Neural cell (in vitro differentiated cells): ENCODE results near the gene SLC25A22. TPM values are rescaled to one million over a fixed set of nuclear protein-coding genes. Genes with fewer than 3 reads are reported as not detected.

ENCODE experiments used
- H2AFZ ChIP-seq: fragments of 200-600, 300-800 bp; sonication (generic), shearing (Covaris generic); 2 replicates; pipeline ENCODE4 v1.6.0; 2014; ENCODE audit warnings: low read depth, mild to moderate bottlenecking, antibody characterized with exemption, low read length, moderate library complexity
- H3F3A ChIP-seq: fragments of 200-600 bp; shearing (Covaris generic); 2 replicates; pipeline ENCODE4 v1.6.1; 2016; ENCODE audit warnings: mild to moderate bottlenecking, moderate library complexity, mixed read lengths, antibody characterized with exemption, low read length; ENCODE audit not compliant: insufficient read depth, poor library complexity, severe bottlenecking
- H3K27ac ChIP-seq: fragments of 200-600, 300-800 bp; sonication (generic), shearing (Covaris generic); 2 replicates; pipeline ENCODE4 v1.5.1; 2014; ENCODE audit warnings: mild to moderate bottlenecking, low read length, moderate library complexity
- H3K27me3 ChIP-seq: fragments of 300-800, 200-600 bp; sonication (generic), shearing (Covaris generic); 2 replicates; pipeline ENCODE4 v1.6.0; 2014; ENCODE audit warnings: mild to moderate bottlenecking, low read depth, low read length, moderate library complexity; ENCODE audit not compliant: insufficient read depth
- H3K36me3 ChIP-seq: fragments of 300-800, 200-600 bp; sonication (generic), shearing (Covaris generic); 2 replicates; pipeline ENCODE4 v1.5.1; 2014; ENCODE audit warnings: mild to moderate bottlenecking, antibody characterized with exemption, low read length, moderate library complexity; ENCODE audit not compliant: insufficient read depth
- H3K4me2 ChIP-seq: fragments of 300-800, 200-600 bp; sonication (generic), shearing (Covaris generic); 2 replicates; pipeline ENCODE4 v1.6.0; 2014; ENCODE audit warnings: mild to moderate bottlenecking, low read length
- H3K4me3 ChIP-seq: fragments of 300-800, 200-600 bp; sonication (generic), shearing (Covaris generic); 2 replicates; pipeline ENCODE4 v1.5.1; 2014; ENCODE audit warnings: mild to moderate bottlenecking, low read length, moderate library complexity
- H3K79me2 ChIP-seq: fragments of 200-600 bp; shearing (Covaris generic); replicated peaks from 2 replicates; pipeline ENCODE4 v1.6.0; 2014; ENCODE audit warnings: mild to moderate bottlenecking, low read length, moderate library complexity; ENCODE audit not compliant: insufficient read depth
- H3K9ac ChIP-seq: fragments of 300-800, 200-600 bp; sonication (generic), shearing (Covaris generic); 2 replicates; pipeline ENCODE4 v1.6.1; 2016; ENCODE audit warnings: mild to moderate bottlenecking, low read length, mixed read lengths
- H3K9me2 ChIP-seq: fragments of 200-600 bp; shearing (Covaris generic); 2 replicates; pipeline ENCODE4 v1.6.1; 2016; ENCODE audit warnings: mild to moderate bottlenecking, low read length, mixed read lengths; ENCODE audit not compliant: insufficient read depth
- H3K9me3 ChIP-seq: fragments of 200-600, 300-800 bp; sonication (generic), shearing (Covaris generic); 2 replicates; pipeline ENCODE4 v1.6.1; 2016; ENCODE audit warnings: mild to moderate bottlenecking, mixed run types, low read length, moderate library complexity, mixed read lengths
- H4K20me1 ChIP-seq: fragments of 200-600 bp; shearing (Covaris generic); 2 replicates; pipeline ENCODE4 v1.6.1; 2016; ENCODE audit warnings: mild to moderate bottlenecking, mixed run types; ENCODE audit not compliant: insufficient read depth
- CTCF ChIP-seq: fragments of 450-650 bp; IDR thresholded peaks from 2 replicates; pipeline ENCODE4 v1.5.1; 2014; ENCODE audit warnings: antibody characterized with exemption, mild to moderate bottlenecking, moderate library complexity; ENCODE audit not compliant: poor library complexity, severe bottlenecking
- EP300 ChIP-seq: fragments of 450-650 bp; conservative IDR thresholded peaks from 2 replicates; pipeline ENCODE4 v1.6.1; 2014; ENCODE audit warnings: antibody characterized with exemption, mild to moderate bottlenecking, moderate library complexity; ENCODE audit not compliant: poor library complexity, severe bottlenecking
- MXI1 ChIP-seq: fragments of 450-650 bp; conservative IDR thresholded peaks from 2 replicates; pipeline ENCODE4 v1.6.1; 2014; ENCODE audit warnings: antibody characterized with exemption, mild to moderate bottlenecking; ENCODE audit not compliant: poor library complexity, severe bottlenecking
- POLR2AphosphoS5 ChIP-seq: IDR thresholded peaks from 2 replicates; pipeline ENCODE4 v1.6.1; 2012
- RAD21 ChIP-seq: fragments of 450-650 bp; conservative IDR thresholded peaks from 2 replicates; pipeline ENCODE4 v1.6.1; 2014; ENCODE audit warnings: antibody characterized with exemption, mild to moderate bottlenecking, moderate library complexity
- REST ChIP-seq: IDR thresholded peaks from 2 replicates; pipeline ENCODE4 v1.6.1; 2012; ENCODE audit warnings: borderline replicate concordance
- SMC3 ChIP-seq: fragments of 450-650 bp; conservative IDR thresholded peaks from 2 replicates; pipeline ENCODE4 v1.6.1; 2014; ENCODE audit warnings: antibody characterized with exemption, mild to moderate bottlenecking, moderate library complexity; ENCODE audit not compliant: poor library complexity
- TAF1 ChIP-seq: IDR thresholded peaks from 2 replicates; pipeline ENCODE4 v1.6.1; 2012; ENCODE audit warnings: low read depth
- polyA plus RNA-seq: library from polyadenylated mRNA; depleted of rRNA; stranded (reverse); fragments of >200 nt; gene quantifications from 2 replicates; pipeline ENCODE4 v1.2.3, GENCODE V29; 2014

SLC25A22 gene
- polyA plus RNA-seq, 1 donor from 2014 or later = 40.9 TPM

DNA sequence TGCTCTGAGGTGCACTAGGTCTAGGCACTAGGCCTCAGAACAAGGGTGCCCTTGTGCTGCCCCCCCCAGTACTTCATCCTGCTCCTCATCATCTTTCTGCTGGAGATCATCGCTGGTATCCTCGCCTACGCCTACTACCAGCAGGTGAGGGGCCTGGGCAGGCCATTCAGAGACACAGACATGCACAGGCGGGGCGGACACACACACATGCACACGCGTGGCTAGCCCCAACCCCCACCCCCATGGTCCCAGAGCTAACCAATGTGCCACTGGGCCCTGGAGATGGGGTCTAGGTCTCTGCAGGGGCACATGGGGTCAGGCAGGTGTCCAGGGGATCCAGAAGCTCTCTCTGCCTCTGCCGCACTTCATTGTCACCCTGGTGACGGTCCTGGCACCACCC is 38.6 kb upstream of the SLC25A22 start:
- H3K27ac ChIP-seq = no peak overlapping the region
- no peaks in the 10 kb centered on the region for H3K36me3 ChIP-seq
- H3K4me2 ChIP-seq = no peak overlapping the region
- no peak overlapping the region for H3K4me3 ChIP-seq
- no peaks in the 10 kb centered on the region for H3K27me3 ChIP-seq
- H3K9me3 ChIP-seq = no peaks in the 10 kb centered on the region
- no peak overlapping the region for H2AFZ ChIP-seq
- H4K20me1 ChIP-seq = no peaks in the 10 kb centered on the region
- no peaks in the 10 kb centered on the region for H3K9me2 ChIP-seq
- H3K79me2 ChIP-seq = peaks cover 6% of the 10 kb centered on the region
- H3F3A ChIP-seq = no peaks in the 10 kb centered on the region
- no peak overlapping the region for H3K9ac ChIP-seq
- no peak for TF ChIP-seq REST
- TF ChIP-seq RAD21 = no peak
- TF ChIP-seq TAF1 = no peak
- TF ChIP-seq SMC3 = no peak
- TF ChIP-seq MXI1 = no peak
- TF ChIP-seq POLR2AphosphoS5 = no peak
- no peak for TF ChIP-seq CTCF
- no peak for TF ChIP-seq EP300

GRCh38 chr11:836274-836673 is 38.2 kb upstream of the SLC25A22 start:
- Histone ChIP-seq H3K4me3 (no peak overlapping the region), H3K27me3 (peaks cover 1% of the 10 kb centered on the region), H3K27ac (no peak overlapping the region), H3K79me2 (peaks cover 2% of the 10 kb centered on the region), H3K4me2 (no peak overlapping the region), H3K9me3 (no peaks in the 10 kb centered on the region), H3F3A (no peaks in the 10 kb centered on the region), H4K20me1 (no peaks in the 10 kb centered on the region), H3K36me3 (no peaks in the 10 kb centered on the region), H3K9ac (no peak overlapping the region), H2AFZ (no peak overlapping the region), H3K9me2 (no peaks in the 10 kb centered on the region)
- no peak for TF ChIP-seq MXI1
- TF ChIP-seq REST = no peak
- TF ChIP-seq CTCF = no peak
